Suprapubic skin (tissue), 4 donors: ENCODE results near the gene RAVER2. TPM values are rescaled to one million over a fixed set of nuclear protein-coding genes. Genes with fewer than 3 reads are reported as not detected.

Experiments used
- DNase-seq, 2 donors: peaks; one replicate each; pipeline ENCODE4 v3.0.0-alpha.2; 2019; ENCODE audit warnings: low spot score in 2 of 2
- H3K27ac ChIP-seq: fragments of 200-600 bp; sonication (generic); one replicate; pipeline ENCODE4 v1.5.1; 2019
- H3K27me3 ChIP-seq: fragments of 200-600 bp; sonication (generic); one replicate; pipeline ENCODE4 v1.5.1; 2019
- H3K36me3 ChIP-seq: fragments of 200-600 bp; sonication (generic); one replicate; pipeline ENCODE4 v1.5.1; 2019
- H3K4me1 ChIP-seq: fragments of 200-600 bp; sonication (generic); one replicate; pipeline ENCODE4 v1.5.1; 2019
- H3K4me3 ChIP-seq: fragments of 200-600 bp; sonication (generic); one replicate; pipeline ENCODE4 v1.5.1; 2019; ENCODE audit warnings: mild to moderate bottlenecking
- H3K9me3 ChIP-seq: fragments of 200-600 bp; sonication (generic); one replicate; pipeline ENCODE4 v1.5.1; 2019
- CTCF ChIP-seq, 2 donors: fragments of 200-600 bp in 1 of 2; fragments of 450-650 bp in 1 of 2; sonication (generic) in 1 of 2; IDR thresholded peaks; one replicate each; pipeline ENCODE4 v1.5.1; 2016 to 2019; ENCODE audit warnings: antibody characterized with exemption in 2 of 2, mild to moderate bottlenecking in 1 of 2, moderate library complexity in 1 of 2
- EP300 ChIP-seq: sonication (generic); formaldehyde crosslinking; IDR thresholded peaks from one replicate; pipeline ENCODE4 v1.6.1; 2017; ENCODE audit warnings: antibody characterized with exemption
- POLR2A ChIP-seq, 2 donors: fragments of 450-650 bp; IDR thresholded peaks; one replicate each; pipeline ENCODE4 v1.6.1; 2017; ENCODE audit warnings: antibody characterized with exemption in 2 of 2, mild to moderate bottlenecking in 2 of 2, moderate library complexity in 2 of 2
- POLR2AphosphoS5 ChIP-seq, 3 donors: sonication (generic); formaldehyde crosslinking; IDR thresholded peaks; one replicate each; pipeline ENCODE4 v1.6.1; 2017; ENCODE audit warnings: antibody characterized with exemption in 3 of 3
- WGBS: methylation state at CpG from one replicate; pipeline ENCODE4 v1.1.5; 2018; 5-methylcytosine and 5-hydroxymethylcytosine counted together
- total RNA-seq, 4 donors: library from RNA; depleted of rRNA; stranded (reverse); fragments of >200 nt; gene quantifications; one replicate each; pipeline ENCODE4 v1.1.0, GENCODE V29; 2016

The RAVER2 gene
- total RNA-seq, 4 donors from 2014 or later, result 7.9 to 15.7 (median 13.6) TPM

GRCh38 chr1:64880449-64880848, 135.6 kb downstream of the RAVER2 start:
- H3K9me3 ChIP-seq, result no peaks in the 10 kb centered on the region
- H3K4me1 ChIP-seq, result peaks cover 4% of the 10 kb centered on the region
- no peak for TF ChIP-seq CTCF (IDR thresholded peaks at IDR 0.05)
- TF ChIP-seq POLR2A (IDR thresholded peaks at IDR 0.05), result no peak
- no peak for TF ChIP-seq EP300
- TF ChIP-seq POLR2AphosphoS5 (IDR thresholded peaks at IDR 0.05), result no peak
- H3K36me3 ChIP-seq, result peaks cover 56% of the 10 kb centered on the region
- no peak overlapping the region for H3K4me3 ChIP-seq
- no peak overlapping the region for H3K27ac ChIP-seq
- H3K27me3 ChIP-seq, result no peaks in the 10 kb centered on the region
- DNase-seq, result no peak
- 95% methylated on average over 4 of the region's 4 CpGs for WGBS

DNA sequence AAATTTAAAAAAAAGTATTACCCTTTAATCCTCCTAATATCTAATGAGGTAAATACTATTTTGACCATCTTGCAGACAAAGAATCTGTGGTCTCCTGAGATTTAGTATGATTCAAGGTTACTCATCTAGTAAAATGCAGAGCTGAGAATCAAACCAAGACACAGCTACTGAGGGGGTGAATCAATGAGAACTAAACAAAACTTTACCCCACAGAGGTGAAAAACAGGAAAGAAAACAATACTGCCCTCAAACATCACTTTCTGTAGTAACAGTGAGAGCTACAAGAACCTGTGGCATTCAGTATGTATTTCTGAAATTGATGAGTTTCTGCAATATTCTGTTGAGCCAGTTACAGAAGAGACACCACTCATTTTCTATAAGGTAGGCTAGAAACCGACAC, 136.4 kb downstream of the RAVER2 start:
- Histone ChIP-seq H3K4me3 (no peak overlapping the region), H3K9me3 (no peaks in the 10 kb centered on the region), H3K36me3 (peaks cover 48% of the 10 kb centered on the region), H3K27ac (no peak overlapping the region), H3K4me1 (peaks cover 4% of the 10 kb centered on the region), H3K27me3 (no peaks in the 10 kb centered on the region)
- TF ChIP-seq CTCF (IDR thresholded peaks at IDR 0.05) (no peak), EP300 (no peak), POLR2A (IDR thresholded peaks at IDR 0.05) (no peak), POLR2AphosphoS5 (IDR thresholded peaks at IDR 0.05) (no peak)
- 96% methylated on average over 1 of the region's 1 CpG for WGBS
- no peak for DNase-seq

Other genes with a start within 250 kb of the RAVER2 start
- gene JAK1, start 221.5 kb downstream of the RAVER2 start, total RNA-seq, result 100 to 1,000 TPM in 3 of 4 donors, 10 to 100 TPM in 1; 99.0 to 169 (median 127) TPM